GM18517 (cell line): Measurements from ENCODE around the gene IQGAP3.

Experiments used
- ATAC-seq: cut with Tn5 transposase; IDR thresholded peaks from one replicate; pipeline ENCODE4 v1.9.1; 2021; ENCODE audit warnings: mild to moderate bottlenecking, moderate library complexity; ENCODE audit not compliant: unreplicated experiment

The IQGAP3 gene

DNA sequence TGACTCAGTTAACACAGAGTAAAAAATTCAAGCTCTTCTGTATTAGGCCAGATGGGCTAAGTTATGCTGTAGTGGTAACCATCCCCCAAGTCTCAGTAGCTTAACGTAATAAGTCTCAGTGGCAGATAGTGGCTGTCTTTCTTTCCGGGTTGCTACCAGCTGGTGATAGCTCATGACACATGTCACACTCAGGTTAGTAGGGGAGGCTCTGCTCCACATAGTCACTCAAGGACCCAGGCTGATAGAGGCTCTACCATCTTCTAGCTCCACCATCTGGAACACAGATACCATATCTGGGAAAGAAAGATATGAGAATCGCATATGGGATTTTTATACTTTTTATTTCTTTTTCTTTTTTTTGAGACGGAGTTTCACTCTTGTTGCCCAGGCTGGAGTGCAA, 55.5 kb downstream of the IQGAP3 start:
- ATAC-seq = no peak

DNA sequence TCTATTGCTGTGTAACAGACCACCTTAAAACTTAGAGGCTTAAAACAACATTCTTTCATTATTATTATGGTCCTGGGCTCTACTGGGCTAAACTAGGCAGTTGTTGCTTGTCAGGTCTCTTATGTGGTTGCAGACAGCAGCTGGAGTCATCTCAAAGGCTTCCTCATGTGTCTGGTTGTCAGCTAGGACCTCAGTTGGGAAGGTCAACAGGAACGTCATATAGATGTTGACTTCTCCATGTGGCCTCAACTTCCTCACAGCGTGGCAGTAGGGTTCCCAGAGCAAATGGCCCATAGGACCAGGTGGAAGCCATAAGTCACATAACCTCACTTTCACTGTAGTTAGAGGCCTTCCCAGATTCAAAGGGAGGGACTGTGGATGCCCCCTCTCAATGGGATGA, 56.4 kb downstream of the IQGAP3 start:
- ATAC-seq = no peak

DNA sequence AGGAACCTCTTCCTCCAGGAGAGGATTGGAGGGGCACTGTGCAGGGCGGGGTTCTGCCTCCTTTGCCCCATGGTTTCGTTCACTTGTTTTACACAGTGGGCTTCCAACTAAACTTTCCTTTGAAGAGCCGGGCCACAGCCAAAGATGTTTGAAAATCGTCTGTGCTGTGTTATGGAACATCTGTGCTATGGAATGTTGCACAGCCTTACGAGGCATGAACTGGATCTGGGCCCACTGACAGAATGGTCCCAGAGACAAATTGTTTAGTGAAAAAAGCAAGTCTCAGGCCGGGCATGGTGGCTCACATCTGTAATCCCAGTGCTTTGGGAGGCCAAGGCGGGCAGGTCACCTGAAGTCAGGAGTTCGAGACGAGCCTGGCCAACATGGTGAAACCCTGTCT, 59.2 kb downstream of the IQGAP3 start:
- ATAC-seq = no peak

GRCh38 chr1:156511644-156512043, 60.7 kb downstream of the IQGAP3 start:
- no peak for ATAC-seq

GRCh38 chr1:156510709-156511108, 61.7 kb downstream of the IQGAP3 start:
- no peak for ATAC-seq

DNA sequence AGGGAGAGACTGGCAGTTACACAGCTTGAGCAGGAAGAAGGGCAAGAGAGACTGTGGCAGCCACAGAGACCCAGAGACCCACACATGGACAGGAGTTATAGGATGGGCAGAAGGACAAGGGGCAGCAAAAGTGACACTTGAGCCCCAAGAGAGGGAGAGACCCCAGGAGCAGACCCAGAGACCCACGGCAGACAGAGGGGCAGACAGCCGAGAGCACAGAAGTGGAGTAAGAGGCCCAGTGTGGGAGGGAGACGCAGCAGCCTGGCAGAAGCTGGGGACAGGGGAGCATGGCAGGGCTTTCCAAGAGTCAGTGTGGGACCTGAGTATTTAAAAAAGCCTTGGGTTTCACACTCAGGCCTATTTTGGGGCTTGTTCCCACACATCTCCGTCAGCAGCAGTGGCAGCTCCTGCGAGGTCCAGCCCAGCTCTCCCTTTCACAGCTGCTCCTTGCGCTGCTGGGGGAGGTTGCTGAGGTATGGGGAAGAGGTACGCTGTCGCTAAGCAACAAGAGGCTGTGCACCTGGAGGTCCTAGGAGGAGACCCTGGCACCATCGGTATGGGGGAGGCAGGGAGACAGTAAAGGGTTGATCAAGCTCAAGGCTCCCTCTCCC, 62.8 kb downstream of the IQGAP3 start:
- ATAC-seq = no peak

DNA sequence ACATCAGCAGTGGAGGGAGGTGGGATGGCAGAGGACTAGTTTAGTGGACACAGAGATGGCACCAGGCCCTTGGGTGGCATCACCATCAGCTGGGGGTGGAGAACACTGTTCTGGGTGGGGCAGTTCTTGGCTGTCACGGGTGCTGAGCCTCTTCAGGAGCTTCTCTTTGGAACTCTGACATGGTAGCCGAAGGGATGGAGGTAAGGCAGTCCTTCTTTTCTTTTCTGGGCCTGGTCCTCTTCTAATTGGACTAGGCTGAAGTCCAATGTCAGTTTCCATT, 63.5 kb downstream of the IQGAP3 start:
- ATAC-seq = no peak

- ATAC-seq = no peak
Measured at GRCh38 chr1:156508205-156508954, 64.0 kb downstream of the IQGAP3 start.

GRCh38 chr1:156506450-156506849, 65.9 kb downstream of the IQGAP3 start:
- no peak for ATAC-seq

DNA sequence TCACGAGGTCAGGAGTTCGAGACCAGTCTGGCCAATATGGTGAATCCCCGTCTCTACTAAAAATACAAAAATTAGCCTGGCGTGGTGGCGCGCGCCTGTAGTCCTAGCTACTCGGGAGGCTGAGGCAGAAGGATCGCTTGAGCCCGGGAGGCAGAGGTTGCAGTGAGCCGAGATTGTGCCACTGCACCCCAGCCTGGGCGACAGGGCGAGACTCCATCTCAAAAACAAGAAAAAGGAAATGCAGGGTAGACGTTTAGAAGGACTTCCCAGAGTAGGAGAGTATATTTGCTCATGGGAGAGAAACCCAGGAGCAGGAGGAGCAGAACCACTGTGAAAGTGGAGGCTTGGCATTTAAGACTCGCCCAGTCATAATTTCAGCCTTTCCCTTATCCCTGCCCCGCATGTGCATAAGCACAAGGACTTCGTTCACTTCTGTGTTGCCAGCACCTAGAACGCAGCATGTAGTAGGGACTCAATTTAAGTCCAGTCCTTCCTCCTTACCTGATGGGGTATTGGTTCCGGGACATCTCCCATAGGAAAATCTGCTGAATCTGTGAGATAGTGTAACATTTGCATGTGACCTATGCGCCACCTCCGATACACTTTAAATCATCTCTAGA, 66.6 kb downstream of the IQGAP3 start:
- ATAC-seq = no peak

DNA sequence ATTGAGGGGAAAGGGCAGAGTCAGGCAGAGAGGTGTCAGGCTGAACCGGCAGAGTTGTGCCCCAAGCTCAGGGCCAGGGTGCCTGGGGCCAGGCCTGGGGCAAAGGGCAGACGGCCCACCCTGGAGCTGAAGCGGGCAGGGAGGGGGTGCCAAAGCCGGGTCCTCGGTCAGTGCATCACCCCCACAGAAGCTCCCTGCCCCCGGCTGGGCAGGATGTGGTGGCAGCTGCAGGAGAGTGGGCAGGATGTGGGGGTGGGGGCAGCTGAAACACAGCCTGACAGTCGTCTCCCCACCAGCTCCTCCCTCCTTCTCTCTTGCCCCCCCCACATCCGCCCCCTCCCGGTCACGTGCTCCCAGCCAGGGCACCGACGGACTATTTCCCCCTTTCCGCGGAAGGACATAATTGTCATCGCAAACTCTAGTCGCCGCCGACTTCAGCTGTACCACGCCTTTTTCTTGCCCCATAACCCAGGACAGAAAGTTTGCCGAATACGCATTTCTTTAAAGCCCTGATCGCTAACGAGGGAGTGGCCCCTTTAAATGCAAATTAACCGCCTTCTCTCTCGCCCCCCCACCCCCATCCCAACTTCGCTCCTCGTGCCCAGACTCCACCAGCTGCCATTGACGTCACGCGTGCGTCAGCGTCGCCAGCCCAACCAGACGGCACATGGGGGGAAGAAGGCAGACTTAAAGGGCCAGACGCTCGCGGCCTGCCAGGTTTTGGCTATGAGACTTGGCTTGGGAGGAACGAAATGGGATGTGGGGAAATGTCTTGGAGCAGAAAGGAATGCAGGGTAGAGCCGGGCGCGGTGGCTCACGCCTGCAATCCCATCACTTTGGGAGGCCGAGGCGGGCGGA, 67.3 kb downstream of the IQGAP3 start:
- peak; percentile 37 for ATAC-seq

DNA sequence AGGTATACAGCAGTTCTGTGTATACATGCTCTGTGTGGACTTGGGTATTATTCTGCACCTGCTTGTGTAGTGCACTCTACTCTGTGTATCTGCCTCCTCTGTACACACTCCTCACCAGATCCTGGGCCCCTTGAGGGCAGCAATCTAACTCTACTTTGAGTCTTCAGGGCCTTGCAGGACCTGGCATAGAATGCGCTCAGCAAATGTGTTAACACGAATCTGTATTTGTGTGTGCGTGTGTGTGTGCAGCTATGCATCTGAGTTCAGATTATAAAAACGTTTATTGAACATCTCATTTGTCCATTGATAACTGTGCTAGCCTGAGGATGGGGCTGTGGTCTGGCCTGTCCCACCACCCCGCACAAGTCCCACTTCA, 67.9 kb downstream of the IQGAP3 start:
- ATAC-seq = no peak

DNA sequence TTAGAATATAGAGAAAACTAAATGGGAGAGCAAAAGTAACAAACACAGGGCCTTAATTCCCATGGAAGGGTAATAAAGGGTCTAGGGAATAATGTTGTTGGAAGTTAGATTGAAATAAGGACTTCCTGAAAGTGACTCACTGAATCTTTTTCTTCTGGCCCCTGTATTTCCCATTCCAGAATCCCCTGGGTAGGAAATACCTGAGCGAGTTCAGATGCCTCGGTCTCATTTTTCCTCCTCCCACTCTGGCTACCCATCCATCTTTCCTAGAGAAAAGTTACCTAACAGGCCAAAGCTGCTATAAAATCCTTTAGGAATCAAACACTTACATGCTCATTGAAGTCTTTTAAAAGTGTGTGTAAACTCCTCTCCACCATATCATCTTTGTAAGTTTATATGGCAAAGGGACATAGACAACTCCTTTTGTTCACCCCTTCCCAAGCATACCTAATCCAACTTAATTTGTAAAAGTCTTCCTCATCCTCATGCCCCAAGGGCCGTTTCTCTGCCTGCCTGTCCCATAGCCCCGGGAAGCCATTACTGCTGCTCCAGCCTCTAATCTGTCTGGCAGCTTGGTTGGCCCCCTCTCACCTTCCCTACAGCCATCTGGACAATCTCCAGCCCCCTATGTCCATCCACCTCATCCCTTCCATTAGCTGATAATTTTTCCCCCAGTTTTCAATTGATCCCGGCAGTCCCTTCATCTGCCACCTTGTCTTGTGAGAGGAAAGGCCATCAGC, 68.5 kb downstream of the IQGAP3 start:
- no peak for ATAC-seq

DNA sequence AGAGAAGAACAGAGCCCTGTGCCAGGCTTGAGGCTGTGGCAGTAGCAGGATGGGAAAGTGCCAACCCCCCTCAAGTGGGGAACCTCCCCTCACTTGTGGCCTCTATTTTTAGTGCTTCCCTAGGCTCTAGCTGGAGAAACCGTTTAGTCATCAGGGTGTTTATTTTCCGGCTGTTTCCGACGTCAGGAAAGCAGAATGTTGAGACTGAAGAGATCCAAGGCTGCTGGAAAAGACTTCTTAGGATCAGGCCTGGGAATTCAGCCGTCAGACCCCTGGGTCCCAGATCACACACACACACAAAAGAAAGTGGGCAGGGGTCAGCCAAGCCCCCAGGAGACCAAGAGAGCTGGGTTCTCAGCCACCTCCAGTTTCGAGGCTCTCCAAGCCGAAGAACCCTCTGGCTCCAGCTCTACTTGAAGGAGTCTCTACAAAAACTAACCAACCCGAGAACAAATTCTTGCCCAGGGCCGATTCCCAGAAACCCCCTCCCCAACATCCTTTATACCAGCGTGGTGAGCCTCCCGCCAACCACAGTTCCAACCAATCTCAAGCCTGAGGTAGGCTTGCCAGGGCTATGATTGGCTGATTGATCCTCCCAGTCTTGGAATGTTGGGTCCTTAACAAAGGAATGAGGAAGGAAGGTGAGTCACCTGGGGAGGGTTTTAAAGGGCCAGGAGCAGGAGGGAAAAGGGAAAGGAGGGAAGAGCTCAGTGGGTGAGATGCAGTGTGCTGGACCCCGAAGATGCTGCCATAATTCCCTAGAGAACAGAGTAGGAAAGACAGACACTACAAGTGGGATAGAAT, 69.3 kb downstream of the IQGAP3 start:
- no peak for ATAC-seq

DNA sequence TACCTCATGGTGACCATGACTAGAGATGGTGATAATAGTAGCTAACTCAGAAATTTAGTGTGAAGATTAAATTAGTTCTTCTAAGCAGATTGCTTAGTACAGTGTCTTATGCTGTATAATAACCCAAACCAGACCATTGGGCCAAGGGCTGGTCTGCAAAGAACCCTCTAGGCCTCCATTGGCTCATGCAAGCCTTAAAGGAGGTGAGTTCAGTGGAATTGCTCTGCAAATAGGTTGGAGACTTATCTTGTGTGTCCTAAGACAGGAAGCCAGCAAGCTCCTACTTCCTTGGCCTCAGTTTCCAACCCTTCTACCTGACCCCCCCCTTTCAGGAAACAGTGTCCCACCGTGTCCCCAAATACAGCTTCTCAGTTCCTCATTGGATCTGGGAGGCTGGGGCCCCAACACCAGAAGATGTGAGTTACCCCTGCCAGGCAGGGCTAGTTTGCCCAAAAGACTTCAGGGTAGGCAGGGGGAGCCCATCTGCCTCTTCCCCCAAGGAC, 69.9 kb downstream of the IQGAP3 start:
- ATAC-seq = no peak

- peak; percentile 40 for ATAC-seq
Measured at GRCh38 chr1:156500793-156501506, 71.4 kb downstream of the IQGAP3 start.

DNA sequence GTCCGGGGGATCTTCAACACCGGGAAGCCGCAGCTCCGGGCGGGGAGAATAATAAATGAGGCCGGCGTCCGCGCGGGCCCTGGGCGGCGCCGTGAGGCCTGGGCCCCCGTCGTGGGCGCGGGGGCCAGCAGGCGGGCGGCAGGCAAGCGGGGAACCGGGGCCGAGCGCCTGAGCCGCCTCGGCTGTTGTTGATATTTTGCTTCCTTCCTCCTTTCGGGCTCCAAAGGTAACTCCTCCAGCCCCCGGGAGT, 71.9 kb downstream of the IQGAP3 start, which contains the start of gene MEF2D:
Gene MEF2D (minus strand): TSS at position 233 of the 250 bp plus-strand sequence. CDS start 17,483 bp downstream, outside the sequence.
- peak; percentile 1 for ATAC-seq

DNA sequence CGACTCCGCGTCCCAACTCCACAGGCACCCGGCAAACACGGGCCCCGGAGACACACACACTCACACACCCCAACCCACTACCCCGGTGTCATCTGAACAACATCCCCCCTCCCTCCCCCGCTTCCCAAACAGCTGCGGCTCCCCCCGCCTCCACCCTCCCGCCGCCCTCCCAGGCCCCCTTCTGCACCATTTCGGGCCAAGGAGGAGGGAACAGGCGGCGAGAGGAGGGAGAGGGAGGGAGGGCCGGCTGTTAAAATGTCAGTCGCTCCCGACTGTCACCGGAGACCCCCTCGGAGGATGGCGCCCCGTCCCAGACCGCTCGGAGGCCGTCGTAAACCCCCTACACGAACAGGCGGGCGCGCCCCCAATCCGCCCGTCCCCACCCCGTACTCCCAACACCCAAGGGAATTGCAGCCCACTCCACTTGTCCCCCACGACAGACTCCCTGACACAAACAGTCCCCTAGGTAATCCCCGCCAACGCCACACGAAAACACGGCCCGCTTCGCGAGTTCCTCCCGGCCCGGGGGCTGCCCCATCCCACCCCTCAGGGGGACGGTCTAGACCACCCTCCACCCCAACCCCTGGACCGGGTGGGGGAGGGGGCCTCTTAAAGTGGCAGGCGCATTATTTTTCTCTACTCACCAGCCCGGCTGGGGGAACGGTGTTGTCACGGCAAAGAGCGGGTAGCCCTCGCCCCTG, 72.4 kb downstream of the IQGAP3 start:
- ATAC-seq = peak; percentile 5
